Right hindlimb (tissue), 1 donor: ENCODE results near the gene MYOF.
"Not testable (repeated sequence)": the region's sequence is repeated elsewhere in the genome, so short reads cannot be mapped to it uniquely, and the experiment has no call there.

Source experiments
- DNase-seq: peaks from one replicate; pipeline ENCODE4 v3.0.0-alpha.2; 2018

The MYOF gene

DNA sequence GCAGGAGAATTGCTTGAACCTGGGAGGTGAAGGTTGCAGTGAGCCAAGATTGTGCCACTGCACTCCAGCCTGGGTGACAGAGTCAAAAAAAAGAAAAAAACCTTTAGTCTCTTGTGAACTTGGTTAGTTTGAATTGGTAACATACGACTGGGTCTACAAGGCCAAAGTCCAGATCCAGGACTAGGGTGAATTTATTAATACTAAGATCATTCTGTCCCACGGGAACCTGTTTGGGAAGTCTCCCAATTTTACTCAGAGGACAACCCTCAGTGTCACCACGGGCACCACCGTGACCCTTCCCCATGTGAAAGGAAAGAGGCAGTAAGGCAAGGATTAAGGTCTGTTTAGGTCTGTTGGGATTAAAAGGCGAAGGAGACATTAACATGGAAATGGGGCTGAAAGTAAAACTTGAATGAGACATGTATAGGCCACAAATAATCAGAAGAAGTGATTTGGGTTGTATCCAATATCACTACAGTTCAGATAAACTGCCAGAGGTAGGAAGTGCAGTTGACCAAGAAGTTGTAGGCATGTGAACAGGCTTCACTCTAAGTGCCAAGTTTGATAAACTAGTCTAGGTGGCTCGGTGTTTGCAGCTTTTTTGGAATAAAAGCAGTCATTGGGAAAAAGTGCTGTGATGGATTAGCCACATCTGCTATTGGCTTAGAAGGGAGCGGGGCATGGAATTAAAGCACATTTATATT lies 30.7 kb downstream of the MYOF start:
- no peak for DNase-seq

DNA sequence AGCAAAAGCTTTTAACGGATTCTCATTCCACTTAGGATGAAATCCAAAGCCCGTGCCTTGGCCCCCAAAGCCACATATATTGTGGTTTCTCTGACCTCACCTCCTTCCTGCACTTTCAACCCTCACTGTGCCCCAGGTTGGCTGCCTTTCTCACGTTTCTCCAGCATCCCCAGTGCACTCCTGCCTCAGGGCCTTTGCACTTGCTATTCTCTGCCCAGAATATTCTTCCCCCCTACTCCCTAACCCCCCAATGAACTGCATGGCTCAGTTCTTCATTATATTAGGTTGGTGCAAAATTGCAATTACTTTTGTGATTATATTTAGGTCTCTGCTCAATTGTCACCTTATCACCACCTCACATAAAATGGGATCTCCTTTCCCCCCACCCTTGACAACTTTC lies 34.2 kb downstream of the MYOF start:
- DNase-seq, result no peak

DNA sequence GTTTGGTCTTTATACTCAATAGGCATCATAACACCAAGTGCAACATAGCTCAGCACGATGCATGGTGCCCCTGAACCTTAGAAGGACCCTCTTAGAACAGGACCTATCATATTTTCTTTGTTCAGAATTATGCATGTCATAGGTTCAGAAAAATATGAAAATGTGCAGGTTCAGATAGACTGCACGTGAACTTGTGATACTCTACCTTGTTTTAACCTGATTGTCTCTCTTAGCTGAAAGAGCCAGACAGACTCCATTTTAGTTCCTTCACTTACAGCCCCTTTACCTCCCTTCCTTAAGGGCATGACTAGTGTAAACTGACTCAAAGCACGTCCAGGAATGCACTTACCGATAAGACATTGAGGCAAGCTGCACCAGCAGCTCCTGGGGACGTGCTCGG lies 35.1 kb downstream of the MYOF start:
- DNase-seq, result no peak

DNA sequence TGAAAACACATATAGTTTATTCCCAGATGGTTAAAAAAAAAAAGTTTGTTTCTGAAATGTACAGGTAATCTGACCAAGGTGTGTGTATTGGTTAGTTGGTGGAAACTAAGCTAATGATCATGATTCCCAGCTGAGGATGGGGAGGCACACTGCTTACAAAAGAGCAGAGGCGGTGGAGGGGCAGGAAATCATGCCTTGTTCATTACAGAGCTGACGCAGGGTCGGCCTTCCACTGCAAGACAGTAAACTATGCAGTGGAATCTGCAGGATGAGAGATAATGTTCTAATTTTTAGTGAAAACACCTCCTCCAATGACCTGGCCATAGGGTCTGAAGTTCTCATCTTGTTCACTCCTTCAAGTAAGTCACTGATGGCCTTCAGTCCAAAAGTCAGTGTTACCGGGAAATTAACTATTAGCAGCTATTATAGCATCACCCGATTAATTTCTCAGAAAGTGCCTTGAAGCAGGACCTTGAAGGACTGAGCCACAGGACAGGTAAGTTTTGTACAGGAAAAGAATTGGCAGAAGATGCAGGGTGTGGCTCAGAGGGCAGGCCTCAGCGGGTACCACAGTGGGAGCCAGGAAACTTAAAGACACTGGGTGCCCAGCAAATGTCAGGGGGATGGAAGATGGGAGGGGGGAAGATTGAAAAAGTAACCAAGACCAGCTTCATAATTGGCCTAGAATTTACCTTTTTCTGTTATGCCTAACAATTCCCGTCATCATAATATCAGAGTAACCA lies 36.0 kb downstream of the MYOF start:
- no peak for DNase-seq

DNA sequence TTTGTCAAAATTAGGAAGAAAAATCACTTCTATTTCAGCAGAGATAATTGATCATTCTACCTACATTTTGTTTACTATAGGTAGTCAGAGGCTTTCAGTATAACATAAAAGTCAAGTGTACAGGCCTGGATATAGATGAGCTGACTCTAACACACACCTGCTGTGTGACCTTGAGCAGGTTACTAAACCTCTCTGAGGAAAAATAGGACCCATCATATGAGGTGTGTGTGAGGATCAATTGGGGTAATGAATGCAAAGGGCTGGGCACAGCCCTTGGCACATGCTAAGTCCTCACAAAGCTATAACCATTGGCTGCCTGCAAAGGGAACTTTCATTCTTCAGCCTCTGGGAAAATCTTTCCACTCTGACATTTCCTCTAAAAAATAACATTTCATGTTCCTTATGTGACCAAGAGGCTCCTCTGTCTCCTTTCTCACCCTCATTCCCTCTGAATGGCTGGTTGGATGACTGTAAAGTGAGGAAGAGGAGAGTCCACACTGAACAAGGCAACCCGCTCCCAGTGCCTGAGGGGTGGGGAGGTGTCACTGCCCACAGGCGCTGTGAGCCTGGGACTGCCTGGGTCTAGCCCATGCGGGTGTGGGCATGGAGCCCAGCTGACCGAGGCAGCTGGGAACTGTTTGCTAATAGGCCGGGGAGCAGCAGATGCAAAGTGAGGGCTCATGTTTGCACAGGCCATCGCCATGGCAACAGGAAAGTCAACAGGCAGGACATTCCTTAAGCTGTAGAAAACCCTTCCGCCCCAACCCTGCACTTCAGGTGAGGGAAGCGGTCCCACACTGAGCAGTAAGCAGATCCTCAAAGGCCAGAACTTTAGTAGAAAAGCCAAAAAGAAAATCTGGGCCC lies 36.8 kb downstream of the MYOF start:
- peak; percentile 95 for DNase-seq

DNA sequence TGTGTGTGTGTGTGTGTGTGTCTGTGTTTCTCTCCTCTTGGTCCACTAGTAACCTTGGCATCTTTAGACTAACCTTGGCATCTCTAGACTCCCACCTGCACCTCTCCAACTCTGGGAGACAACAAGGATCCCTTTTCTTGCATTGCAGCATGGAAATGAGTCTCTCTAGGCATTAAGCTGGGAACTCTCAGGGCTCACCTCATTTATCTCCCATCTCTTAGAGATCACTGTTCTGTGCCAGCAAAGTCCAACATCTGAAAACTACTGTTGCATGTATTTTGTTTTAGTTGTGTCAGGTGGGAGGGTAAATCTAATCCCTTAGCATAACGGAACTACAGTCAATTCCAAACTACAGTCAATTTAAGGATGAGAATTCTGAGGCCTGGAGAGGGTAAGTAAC lies 38.7 kb downstream of the MYOF start:
- DNase-seq, result no peak

DNA sequence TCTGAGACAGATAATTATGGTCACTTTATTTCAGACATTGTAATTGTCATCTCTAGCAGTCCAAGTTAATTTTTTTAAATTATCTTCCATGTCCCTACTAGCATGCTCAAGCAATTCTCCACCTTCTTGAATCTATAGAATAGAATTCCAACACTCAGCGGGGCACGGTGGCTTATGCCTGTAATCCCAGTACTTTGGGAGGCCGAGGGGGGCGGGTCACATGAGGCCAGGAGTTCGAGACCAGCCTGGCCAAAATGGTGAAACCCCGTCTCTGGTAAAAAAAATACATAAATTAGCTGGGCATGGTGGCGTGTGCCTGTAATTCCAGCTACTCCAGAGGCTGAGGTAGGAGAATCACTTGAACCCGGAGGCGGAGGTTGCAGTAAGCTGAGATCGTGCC lies 39.4 kb downstream of the MYOF start:
- not testable (repeated sequence) for DNase-seq

DNA sequence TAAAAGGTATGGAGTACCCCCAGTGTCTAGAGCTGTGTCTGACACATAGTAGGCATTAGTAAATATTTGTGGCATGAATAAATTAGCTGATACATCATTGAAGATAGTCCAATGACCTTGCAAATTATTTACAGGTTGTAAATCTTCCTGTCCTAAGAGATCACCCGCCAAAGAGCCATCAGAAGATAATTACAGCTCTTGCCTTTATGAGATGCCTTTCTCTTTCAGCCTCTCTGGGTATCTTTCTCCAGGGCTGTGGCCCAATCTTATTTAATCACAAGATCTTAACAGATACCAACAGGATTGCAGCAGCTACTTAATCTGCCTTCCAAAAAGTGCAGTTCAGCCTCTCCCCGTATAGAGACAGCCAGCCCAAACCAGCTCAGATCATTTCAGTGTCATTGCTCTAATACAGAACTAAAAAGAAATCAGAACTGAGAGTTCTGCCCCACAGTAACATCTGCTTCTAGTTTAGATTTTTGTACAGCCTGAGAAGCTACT lies 41.5 kb downstream of the MYOF start:
- no peak for DNase-seq

DNA sequence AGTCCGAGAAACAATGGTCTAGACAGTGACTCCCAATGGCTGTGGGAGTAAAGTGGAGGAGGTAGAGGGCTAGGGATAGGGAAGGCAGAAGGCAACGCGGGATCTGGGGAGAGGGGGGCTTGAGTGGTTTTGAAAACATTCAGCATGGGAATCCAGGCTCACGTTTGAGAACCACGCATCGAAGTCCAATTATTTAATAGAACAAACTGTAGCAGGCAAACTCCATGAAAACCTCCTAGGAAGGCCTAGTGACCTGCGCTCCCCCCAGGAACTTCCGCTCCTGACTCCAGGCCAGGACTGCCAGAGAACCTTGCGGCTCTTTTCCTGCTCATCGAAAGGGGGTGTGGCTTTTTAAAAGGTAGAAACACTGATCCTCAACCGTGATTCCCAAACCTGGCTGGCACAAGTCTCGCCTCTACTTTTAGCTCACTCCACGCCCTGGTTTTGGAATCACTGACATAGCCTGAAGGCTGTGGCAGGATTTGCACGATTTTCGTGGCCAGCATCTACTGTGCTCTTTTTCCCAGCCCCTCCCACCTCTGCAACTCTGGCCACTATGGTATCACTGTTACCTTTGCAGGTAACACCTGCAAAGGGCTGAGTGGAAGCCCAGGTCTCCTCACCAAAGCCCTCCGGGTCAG lies 43.4 kb downstream of the MYOF start:
- DNase-seq, result peak; percentile 51

DNA sequence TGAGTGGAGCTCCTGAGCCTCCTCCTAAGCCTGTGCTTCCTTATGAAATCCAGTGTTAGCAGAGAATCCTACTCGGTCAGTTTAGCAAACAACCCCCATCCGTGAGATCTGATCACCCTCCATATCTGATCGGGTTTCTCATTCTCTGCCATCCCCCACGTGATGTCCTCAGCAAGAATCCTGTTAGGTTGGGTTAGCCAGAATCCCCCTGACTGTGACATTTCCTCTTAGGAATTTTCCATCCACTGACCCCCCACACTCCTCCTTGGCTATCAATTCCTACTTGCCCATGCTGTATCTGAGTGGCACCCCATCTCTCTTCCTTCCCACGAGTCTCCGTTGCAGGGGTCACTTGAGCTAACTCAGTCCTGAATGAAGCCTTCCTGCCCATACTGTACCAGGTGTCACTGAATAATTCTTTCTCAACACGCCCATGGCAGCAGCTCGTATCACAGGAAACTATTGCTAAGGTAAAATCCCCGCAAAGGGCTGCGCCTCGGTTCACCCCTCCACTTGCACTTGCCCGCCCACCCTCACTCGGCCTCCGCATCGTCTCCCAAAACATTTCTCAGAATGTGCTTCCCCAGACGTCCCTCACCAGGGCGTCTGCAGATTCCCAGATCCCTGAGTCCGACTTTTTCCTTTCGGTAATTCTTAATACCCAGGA lies 44.1 kb downstream of the MYOF start:
- no peak for DNase-seq

DNA sequence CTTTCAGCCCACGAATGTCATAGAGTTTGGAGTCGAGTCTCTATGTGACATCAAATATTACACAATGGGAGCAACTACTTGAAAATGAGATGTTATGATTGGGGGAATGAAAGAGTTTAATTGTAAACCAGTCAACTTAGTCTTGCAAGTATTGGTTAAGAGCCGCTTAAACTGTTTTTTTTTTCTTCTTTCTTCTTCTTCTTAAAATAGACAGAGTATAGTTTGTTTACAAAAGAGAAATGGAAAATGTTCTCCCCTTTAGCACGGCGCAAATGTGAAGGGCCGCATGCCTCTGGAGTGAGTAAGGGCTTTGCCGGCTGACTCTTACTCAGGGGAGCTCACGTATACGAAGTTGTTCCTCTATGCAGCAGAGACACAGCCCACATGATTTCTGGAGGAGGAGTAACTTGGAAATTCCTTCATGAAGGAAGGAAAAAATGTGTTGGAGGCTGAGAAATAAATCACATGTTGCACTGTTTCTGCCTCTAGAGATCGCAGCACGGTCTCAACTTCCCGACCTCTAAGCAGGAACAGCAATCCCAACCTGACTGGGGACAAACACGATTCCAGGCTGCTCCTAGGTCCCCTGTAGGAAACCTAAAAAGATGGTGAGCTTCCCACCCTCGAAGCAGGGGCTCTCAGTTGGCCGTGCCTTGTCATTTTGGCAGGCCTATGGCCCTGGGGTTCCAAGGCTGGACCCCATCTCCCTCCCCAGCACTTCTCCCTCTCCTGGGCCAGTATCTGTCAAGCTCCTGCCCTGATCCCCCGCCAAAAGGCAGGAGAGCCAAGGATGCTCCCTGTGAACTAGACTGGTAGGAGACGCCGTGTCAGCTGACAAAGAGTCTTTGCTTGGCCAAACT lies 44.8 kb downstream of the MYOF start:
- peak; percentile 90 for DNase-seq

DNA sequence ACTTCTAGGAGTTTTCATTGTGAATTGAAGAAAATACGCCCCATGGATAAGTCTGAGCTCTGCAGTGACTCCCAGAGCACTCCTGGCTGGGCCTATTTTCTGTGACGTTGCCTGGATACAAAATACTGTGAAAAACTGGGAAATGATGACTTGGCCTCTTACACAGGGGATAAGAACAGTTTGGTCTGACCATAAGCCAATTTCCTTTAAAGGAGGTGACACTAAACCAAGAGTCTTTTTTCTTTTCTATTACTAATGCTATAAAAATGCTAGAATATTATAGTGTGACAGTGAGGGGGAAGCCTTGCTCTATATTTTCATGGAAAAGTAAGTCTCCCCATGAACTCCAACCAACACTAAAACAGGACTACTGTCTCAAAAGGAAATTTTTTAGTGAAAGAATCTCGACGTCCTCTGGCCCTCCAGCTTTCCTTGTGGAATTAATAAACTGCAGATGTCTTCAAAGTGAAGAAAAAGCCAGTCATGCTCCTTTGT lies 45.5 kb downstream of the MYOF start:
- peak; percentile 88 for DNase-seq

DNA sequence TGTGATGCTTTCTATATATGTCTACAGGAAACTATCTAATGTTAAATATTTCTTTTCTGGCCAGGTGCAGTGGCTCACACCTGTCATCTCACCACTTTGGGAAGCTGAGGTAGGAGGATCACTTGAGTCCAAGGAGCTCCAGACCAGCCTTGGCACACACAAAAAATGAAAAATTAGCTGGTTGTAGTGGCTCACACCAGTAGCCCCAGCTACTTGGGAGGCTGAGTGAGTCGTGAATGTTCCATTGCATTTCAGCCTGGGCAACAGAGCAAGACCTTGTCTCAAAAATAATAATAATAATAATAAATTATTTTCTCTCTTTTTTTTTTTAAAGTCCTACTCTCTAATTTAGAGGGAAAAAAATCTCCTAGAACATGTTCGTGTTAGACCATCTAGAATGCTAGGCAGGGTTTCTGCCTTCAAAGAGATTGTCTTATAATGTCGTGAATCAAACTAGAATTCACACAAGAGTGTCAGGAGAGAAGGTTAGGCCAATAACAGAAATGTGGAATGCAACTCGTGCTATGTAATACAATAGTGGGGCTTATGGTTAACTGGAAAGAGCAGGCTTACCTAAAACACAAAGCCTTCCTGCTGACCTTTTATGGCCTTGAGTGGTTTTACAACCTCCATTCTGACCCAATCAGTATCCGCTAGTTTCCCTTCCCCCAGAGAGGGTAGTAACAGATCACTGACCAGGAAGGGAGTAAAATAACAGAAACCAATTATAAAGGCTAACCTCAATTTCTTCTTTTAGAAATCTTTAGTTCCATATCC lies 46.3 kb downstream of the MYOF start:
- no peak for DNase-seq

DNA sequence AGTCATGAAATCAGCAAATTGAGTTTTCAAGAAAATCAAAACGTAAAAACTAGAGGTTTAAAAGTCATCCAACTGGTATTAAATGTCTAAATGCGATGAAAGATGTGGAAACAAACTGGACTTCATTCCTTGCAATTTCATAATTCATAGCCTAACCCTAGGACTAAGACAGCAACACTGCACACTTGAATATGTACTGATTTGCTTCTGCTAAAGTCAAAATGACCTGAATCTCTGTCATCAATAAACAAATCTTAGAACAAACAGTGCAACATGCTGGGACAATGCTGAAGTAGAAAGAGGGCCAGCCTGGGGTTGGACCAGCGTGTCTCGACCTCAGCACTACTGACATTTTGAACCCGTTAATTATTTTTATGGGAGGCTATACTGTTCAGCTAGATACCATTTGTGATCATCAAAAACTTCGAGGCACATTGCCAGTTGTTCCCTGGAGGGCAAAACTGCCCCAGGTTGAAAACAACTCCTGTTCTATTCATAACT lies 47.1 kb downstream of the MYOF start:
- no peak for DNase-seq

DNA sequence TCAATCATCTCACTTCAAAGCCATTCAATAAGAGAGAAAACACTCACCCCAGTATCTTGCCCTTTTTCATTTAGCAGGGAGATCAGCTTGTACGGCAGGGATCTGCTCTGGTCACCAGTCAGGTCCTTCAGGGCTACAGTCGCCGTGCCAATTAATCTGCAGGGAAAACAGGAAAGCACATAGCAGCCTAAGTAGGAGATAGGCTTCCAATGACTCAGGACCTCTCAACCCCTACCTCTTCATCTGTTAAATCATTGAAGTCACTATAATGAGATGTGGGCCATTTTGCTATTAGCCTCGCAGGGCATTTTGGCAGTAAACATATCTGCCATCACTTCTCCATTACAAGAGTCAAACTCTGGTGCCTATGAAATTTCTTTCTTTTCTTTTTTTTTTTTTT lies 50.8 kb downstream of the MYOF start:
- DNase-seq, result no peak

DNA sequence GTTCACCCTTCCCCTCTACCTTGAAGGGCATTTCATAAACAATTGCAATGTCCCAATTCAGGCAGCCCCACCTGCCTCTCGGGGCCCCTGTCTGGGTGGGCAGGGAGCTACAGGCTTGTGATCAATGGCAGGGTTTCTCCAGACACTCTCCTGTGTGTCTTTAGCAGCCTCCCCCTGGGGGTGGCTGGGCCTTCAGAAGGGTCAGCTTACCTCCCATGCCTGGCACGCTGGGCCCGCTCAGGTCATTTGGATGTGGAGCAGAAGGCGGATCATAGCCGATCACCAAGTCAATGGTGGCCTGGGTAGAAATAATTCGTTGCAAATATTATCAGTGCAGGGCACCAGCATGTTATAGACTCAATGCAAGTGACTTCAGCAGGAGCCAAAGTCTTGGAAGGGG lies 56.3 kb downstream of the MYOF start:
- DNase-seq, result no peak

DNA sequence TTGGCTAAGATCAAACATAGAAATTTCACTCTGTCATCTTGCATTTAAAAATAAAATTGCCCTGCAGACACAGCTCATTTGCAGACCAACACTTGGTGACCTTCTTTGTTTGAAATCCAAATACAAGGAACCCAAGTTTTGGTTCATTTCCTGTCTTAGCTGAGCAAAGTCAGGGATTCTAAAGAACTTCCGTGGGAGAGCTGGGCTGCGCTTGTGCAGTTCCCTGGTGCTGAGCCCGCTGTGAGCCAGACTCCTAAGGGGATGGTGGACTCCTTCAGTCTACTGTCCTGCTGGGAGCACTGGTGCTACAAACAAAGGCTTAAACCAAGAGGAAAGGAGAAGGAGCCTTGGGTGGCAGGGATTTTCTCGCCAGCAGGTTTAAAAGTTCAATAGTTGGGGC lies 60.0 kb downstream of the MYOF start:
- no peak for DNase-seq

DNA sequence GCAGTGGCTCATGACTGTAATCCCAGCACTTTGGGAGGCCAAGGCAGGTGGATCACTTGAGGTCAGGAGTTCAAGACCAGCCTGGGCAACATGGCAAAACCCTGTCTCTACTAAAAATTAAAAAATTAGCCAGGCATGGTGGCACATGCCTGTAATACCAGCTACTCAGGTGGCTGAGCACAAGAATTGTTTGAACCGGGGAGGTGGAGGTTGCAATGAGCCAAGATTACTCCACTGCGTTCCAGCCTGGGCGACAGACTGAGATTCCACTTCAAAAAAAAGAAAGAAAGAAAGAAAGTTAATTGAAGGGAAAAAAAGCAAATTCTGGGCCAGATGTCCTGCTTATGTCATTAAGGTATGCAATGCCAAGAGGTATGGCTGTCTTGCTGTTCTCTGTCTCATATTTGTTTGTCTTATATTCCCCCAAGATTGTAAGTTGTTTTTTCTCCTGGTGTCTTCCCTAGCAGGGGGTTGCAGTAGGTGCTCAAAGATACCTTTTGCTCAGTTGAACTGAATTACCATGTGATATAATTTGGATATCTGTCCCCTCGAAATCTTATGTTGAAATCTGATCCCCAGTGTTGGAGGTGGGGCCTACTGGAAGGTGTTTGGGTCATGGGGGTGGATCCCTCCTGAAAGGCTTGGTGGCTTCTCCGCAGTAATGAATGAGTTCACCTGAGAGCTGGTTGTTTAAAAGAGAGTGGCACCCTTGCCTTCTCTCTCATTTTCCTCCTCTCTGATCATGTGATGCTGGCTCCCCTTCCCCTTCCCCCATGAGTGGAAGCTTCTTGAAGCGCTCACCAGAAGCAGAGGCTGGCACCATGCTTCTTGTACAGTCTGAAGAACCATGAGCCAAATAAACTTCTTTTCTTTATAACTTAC lies 60.9 kb downstream of the MYOF start:
- DNase-seq, result no peak

DNA sequence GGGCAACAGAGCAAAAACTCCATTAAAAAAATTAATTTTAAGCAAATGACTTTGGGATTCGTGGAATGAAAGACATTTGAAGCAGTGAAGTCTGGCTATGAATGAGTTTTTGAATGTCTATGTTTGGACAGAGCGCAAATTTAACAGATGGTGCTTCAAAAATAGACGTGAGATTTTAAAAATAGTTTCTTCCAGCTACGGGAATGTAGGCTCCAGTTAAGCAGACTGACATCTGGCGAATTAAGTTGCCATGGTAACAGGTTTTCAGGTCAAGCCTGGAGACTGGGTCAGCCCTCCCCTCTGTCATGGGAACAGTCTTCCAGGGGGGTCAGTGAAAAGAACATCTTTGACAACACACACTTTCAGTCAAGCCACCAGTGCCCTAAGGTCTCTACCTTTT lies 62.0 kb downstream of the MYOF start:
- DNase-seq, result peak; percentile 63
